RWPE2 (cell line): Measurements from ENCODE around the gene XIRP1.

Source experiments
- ATAC-seq: fragments of 200-7000 bp; cut with Tn5 transposase; 3 replicates; pipeline ENCODE4 v1.9.1; 2021; ENCODE audit warnings: low read depth
- DNase-seq: peaks from one replicate; pipeline ENCODE4 v3.0.0-alpha.2; 2020; ENCODE audit warnings: low spot score
- H3K27ac ChIP-seq: fragments of 450-650 bp; 2 replicates; pipeline ENCODE4 v1.5.1; 2017; ENCODE audit warnings: mild to moderate bottlenecking; ENCODE audit not compliant: poor library complexity, severe bottlenecking
- H3K27me3 ChIP-seq: fragments of 250-450 bp; sonication (Bioruptor Pico); 2 replicates; pipeline ENCODE4 v1.5.1; 2021; ENCODE audit warnings: mild to moderate bottlenecking, moderate library complexity; ENCODE audit not compliant: insufficient read depth, poor library complexity, severe bottlenecking
- H3K36me3 ChIP-seq: fragments of 250-450 bp; sonication (Bioruptor Pico); 2 replicates; pipeline ENCODE4 v1.5.1; 2020; ENCODE audit warnings: low read depth, mild to moderate bottlenecking, moderate library complexity
- H3K4me1 ChIP-seq: fragments of 250-450 bp; sonication (Bioruptor Pico); 2 replicates; pipeline ENCODE4 v1.5.1; 2021; ENCODE audit warnings: mild to moderate bottlenecking, moderate library complexity; ENCODE audit not compliant: insufficient read depth, poor library complexity, severe bottlenecking
- H3K4me3 ChIP-seq: fragments of 250-450 bp; sonication (Bioruptor Pico); 2 replicates; pipeline ENCODE4 v1.5.1; 2021; ENCODE audit warnings: mild to moderate bottlenecking, moderate library complexity; ENCODE audit not compliant: severe bottlenecking
- H3K9me3 ChIP-seq: fragments of 250-450 bp; sonication (Bioruptor Pico); 2 replicates; pipeline ENCODE4 v1.5.1; 2021; ENCODE audit warnings: mild to moderate bottlenecking, moderate library complexity; ENCODE audit not compliant: severe bottlenecking
- CTCF ChIP-seq: fragments of 450-650 bp; IDR thresholded peaks from one replicate; pipeline ENCODE4 v1.5.1; 2017; ENCODE audit warnings: mild to moderate bottlenecking, moderate library complexity; ENCODE audit not compliant: poor library complexity, severe bottlenecking

XIRP1 gene

GRCh38 chr3:39186692-39187151 lies 5.7 kb downstream of the XIRP1 start:
- Histone ChIP-seq H3K4me1 (no peaks in the 10 kb centered on the region), H3K9me3 (no peaks in the 10 kb centered on the region), H3K4me3 (no peak overlapping the region), H3K27ac (no peak overlapping the region), H3K27me3 (no peaks in the 10 kb centered on the region), H3K36me3 (no peaks in the 10 kb centered on the region)
- ATAC-seq (no peak), DNase-seq (no peak)
- no peak for TF ChIP-seq CTCF

- ATAC-seq: no peak
- Histone ChIP-seq H3K9me3 (no peaks in the 10 kb centered on the region), H3K4me3 (no peak overlapping the region), H3K27ac (no peak overlapping the region), H3K27me3 (no peaks in the 10 kb centered on the region), H3K36me3 (no peaks in the 10 kb centered on the region), H3K4me1 (no peaks in the 10 kb centered on the region)
- no peak for DNase-seq
- no peak for TF ChIP-seq CTCF
These were observed 6.3 kb downstream of the XIRP1 start for GRCh38 chr3:39185959-39186691.

GRCh38 chr3:39185326-39185958 lies 7.0 kb downstream of the XIRP1 start:
- no peak for DNase-seq
- H3K4me1 ChIP-seq: peaks cover under 1% of the 10 kb centered on the region
- no peak for TF ChIP-seq CTCF
- H3K27ac ChIP-seq: no peak overlapping the region
- no peaks in the 10 kb centered on the region for H3K36me3 ChIP-seq
- no peaks in the 10 kb centered on the region for H3K27me3 ChIP-seq
- no peak for ATAC-seq
- H3K9me3 ChIP-seq: no peaks in the 10 kb centered on the region
- H3K4me3 ChIP-seq: no peak overlapping the region

- Histone ChIP-seq H3K27ac (no peak overlapping the region), H3K4me1 (peaks cover 5% of the 10 kb centered on the region), H3K27me3 (no peaks in the 10 kb centered on the region), H3K9me3 (no peaks in the 10 kb centered on the region), H3K4me3 (no peak overlapping the region), H3K36me3 (no peaks in the 10 kb centered on the region)
- DNase-seq (no peak), ATAC-seq (no peak)
- TF ChIP-seq CTCF: no peak
These were observed 7.5 kb downstream of the XIRP1 start for GRCh38 chr3:39184968-39185285.
